ENCODE data around the gene EXOC4. TPM values are rescaled to one million over a fixed set of nuclear protein-coding genes. Genes with fewer than 3 reads are reported as not detected.
A peak's percentile ranks its signal among the peaks of the same experiment; 100 is the strongest.

Gene EXOC4
- total RNA-seq, 2 donors from 2014 or later: 52.4 to 74.0 TPM

GRCh38 chr7:133536450-133536849, 283.6 kb downstream of the EXOC4 start:
- Mint-ChIP-seq H3K36me3 (no peaks in the 10 kb centered on the region), H3K27ac (no peak overlapping the region), H3K9me3 (no peaks in the 10 kb centered on the region)
- ATAC-seq: no peak
- no peak for DNase-seq (ENCODE audit: low spot score in 2 of 2)

DNA sequence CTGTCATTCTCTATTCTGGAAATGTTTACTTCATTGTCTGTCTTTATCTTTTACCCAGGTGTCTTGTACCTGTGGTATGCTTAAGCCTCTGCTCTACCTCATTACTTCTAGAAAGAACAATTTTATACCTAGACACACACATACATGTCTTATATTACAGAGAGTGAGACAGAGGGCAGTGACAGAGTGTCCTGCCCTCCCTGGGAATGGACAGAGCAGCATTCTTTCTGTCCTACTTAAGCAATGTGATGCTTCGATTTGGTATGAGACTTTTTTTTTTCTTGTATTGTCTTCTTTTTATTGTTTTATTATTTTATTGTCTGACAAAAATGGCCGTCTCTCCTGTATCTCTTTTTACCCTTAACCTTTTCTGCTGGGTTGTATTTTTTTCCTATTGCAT, 286.1 kb downstream of the EXOC4 start:
- Mint-ChIP-seq H3K9me3 (no peaks in the 10 kb centered on the region), H3K36me3 (no peaks in the 10 kb centered on the region), H3K27ac (no peak overlapping the region)
- DNase-seq (ENCODE audit: low spot score in 2 of 2) (no peak), ATAC-seq (no peak)

DNA sequence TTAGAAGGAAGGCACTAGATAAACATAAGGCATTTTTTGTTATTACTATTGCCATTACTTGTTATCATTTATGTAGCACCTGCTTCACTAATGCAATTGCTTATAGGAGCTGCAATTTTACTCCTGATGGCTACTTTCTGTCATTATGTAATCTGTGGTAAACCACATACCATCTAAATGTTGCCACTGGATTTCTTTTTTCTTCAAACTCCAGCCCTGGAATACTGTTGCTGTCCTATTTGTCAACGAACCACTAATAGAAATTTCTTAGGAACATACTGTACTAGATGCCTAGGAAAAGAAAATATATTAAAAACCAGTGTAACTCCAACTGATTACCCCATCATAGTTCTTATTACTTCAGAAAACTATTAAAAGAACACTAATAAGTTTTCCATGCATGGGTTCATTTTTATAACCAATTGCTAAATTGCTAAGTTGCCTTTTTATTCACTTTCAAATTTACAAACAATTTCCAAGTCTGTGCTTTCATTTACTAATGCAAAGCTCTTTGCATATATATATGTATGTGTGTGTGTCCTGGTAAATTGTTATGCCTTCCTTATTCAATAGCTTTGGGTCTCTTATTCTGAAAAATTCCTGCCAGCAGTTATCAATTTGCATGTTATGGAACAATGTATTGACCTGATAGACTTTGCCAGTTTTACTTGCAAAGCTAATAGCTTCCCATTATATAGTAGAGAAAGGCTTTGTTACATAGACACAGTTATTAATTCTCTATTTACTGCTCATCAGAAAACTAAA, 287.4 kb downstream of the EXOC4 start:
- H3K36me3 Mint-ChIP-seq: no peaks in the 10 kb centered on the region
- ATAC-seq (no peak), DNase-seq (ENCODE audit: low spot score in 2 of 2) (no peak)
- no peak overlapping the region for H3K27ac Mint-ChIP-seq
- H3K9me3 Mint-ChIP-seq: no peaks in the 10 kb centered on the region

DNA sequence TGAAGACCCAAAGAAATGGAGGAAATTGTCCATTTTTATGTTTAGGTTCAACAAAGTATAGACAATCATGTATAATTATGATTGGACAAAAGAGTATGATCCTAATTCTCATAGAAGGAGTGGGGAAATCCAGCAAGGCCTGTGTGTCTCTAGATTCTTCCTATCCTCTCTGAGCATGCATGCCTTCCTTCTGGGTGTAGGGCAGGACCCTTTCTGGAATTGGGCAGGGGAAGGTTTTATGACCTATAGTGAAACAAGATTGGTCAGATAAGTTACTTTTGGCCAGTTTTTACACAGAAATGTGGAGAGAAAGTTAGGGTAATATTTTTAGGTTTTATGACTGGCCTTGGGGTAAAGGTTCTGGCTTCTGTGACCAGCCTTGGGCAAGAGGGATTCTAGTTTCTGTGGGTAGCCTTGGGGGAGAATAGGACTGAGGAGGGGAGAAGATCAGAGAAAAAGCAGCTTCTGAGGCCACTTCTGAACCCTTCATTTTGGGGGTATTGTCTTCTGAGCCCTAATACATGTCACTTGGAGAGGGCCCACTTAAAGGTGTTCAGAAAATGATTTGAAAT, 289.4 kb downstream of the EXOC4 start:
- ATAC-seq: peak in 1 of 2 donors; percentile 74
- peak overlapping the region in 1 of 2 donors; percentile 89 for H3K27ac Mint-ChIP-seq
- no peaks in the 10 kb centered on the region for H3K36me3 Mint-ChIP-seq
- H3K9me3 Mint-ChIP-seq: no peaks in the 10 kb centered on the region
- no peak for DNase-seq (ENCODE audit: low spot score in 2 of 2)

- no peak overlapping the region for H3K27ac Mint-ChIP-seq
- H3K36me3 Mint-ChIP-seq: no peaks in the 10 kb centered on the region
- no peak for ATAC-seq
- DNase-seq (ENCODE audit: low spot score in 2 of 2): no peak
- H3K9me3 Mint-ChIP-seq: peaks cover 0 to under 1% of the 10 kb centered on the region in 2 donors
Measured at GRCh38 chr7:133543657-133544056, 290.8 kb downstream of the EXOC4 start.

DNA sequence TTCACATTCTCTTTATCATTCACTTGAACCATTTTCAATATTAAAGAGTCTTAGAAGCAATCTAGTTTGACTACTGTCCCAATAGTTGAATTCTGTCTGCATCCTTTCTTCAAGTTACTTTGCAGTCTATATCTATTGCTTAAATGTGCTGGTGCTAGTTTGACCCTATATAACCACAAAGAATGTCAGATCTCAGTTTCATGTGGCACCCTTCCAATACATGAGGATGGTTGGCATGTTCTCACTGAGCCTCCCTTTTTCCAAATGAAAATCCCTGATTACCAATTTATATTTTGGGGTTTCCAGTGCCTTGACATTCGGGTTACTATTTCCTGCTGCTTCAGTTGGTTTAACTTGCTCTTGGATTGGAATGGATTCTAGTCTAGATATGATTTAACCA, 292.7 kb downstream of the EXOC4 start:
- no peak for ATAC-seq
- peaks cover 0 to 6% of the 10 kb centered on the region in 2 donors for H3K9me3 Mint-ChIP-seq
- no peak overlapping the region for H3K27ac Mint-ChIP-seq
- no peaks in the 10 kb centered on the region for H3K36me3 Mint-ChIP-seq
- no peak for DNase-seq (ENCODE audit: low spot score in 2 of 2)

DNA sequence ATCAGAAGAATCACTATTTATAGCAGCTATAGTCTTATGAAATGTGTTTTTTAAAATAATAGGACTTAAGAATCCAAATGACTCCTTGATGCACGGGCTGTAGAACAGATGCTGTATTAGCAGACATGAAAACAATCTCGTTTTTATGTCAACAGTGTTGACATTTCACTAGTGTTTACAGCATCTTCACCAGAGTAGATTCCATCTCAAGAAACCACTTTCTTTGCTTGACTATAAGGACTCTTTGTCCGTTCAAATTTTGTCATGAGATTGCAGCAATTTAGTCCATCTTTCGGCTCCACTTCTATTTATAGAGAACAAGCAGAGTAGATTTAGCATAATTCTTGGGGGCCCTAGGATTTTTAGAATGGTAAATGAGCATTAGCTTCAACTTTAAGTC, 295.1 kb downstream of the EXOC4 start:
- Mint-ChIP-seq H3K9me3 (peaks cover 0 to 6% of the 10 kb centered on the region in 2 donors), H3K27ac (no peak overlapping the region), H3K36me3 (no peaks in the 10 kb centered on the region)
- DNase-seq (ENCODE audit: low spot score in 2 of 2): no peak
- ATAC-seq: no peak

DNA sequence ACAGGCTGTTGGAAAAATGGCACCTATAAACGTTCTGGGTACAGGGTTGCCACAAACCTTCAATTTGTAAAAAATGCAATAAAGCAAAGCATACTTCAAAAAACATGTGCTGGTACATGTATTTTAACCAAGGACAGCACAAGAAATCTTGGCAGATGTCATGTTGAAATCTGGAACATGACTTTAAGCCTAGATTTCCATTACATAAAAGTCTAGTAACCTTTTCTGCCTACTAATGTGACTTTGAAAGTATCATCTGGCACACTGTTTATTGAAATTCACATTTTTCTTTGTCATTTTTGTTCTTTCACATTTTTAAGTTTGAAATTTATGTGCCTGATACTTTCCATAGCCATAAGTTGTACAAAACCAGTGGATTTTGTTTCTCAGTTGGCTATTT, 296.8 kb downstream of the EXOC4 start:
- Mint-ChIP-seq H3K36me3 (no peaks in the 10 kb centered on the region), H3K27ac (no peak overlapping the region), H3K9me3 (peaks cover 0 to 6% of the 10 kb centered on the region in 2 donors)
- ATAC-seq (no peak), DNase-seq (ENCODE audit: low spot score in 2 of 2) (no peak)

DNA sequence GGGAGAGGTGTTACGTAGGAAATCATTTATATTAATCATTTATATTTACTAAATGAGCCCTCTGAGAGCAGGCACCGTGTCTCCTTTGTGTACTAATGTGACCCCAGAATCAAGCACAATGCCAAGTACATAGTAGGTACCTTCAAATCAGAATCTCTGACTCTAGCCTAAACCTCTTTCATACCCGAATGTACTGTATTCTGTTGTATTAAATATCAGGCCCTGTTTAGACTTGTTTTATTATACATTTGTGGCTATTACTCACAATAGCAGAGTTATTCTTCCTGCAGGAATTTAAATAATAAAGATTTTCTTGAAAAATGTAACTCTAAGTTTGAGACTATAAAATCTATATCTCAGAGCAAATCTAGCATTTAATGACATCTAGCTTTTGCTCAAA, 297.3 kb downstream of the EXOC4 start:
- Mint-ChIP-seq H3K9me3 (peaks cover 0 to 6% of the 10 kb centered on the region in 2 donors), H3K36me3 (no peaks in the 10 kb centered on the region), H3K27ac (no peak overlapping the region)
- ATAC-seq (no peak), DNase-seq (ENCODE audit: low spot score in 2 of 2) (no peak)

- ATAC-seq (no peak), DNase-seq (ENCODE audit: low spot score in 2 of 2) (no peak)
- H3K9me3 Mint-ChIP-seq: peaks cover 0 to 6% of the 10 kb centered on the region in 2 donors
- no peak overlapping the region for H3K27ac Mint-ChIP-seq
- no peaks in the 10 kb centered on the region for H3K36me3 Mint-ChIP-seq
Measured at GRCh38 chr7:133550811-133551210, 297.9 kb downstream of the EXOC4 start.

- DNase-seq (ENCODE audit: low spot score in 2 of 2): no peak
- no peak for ATAC-seq
- Mint-ChIP-seq H3K9me3 (peaks cover 0 to 6% of the 10 kb centered on the region in 2 donors), H3K27ac (no peak overlapping the region), H3K36me3 (no peaks in the 10 kb centered on the region)
Measured at GRCh38 chr7:133551466-133551865, 298.6 kb downstream of the EXOC4 start.

DNA sequence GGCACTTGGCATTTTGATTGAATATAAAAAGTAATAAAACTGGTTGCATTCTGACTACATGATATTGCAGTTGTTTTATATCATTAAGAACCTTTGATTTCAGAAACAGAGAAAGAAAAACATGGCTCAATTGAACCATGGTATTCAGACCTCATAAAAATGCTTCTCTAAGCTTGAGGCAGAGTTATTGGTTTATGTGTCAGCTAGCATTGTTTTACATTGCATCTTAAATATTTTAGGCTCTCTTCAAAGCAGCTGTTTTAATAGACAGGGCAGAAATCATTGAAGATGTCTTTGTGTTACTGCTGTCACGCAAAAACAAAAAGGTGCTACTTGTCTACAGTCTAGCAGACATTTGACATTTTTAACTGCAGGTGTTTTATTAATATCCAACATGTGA, 299.2 kb downstream of the EXOC4 start:
- Mint-ChIP-seq H3K9me3 (peaks cover 0 to 6% of the 10 kb centered on the region in 2 donors), H3K36me3 (no peaks in the 10 kb centered on the region), H3K27ac (no peak overlapping the region)
- DNase-seq (ENCODE audit: low spot score in 2 of 2) (no peak), ATAC-seq (no peak)

GRCh38 chr7:133554330-133554729, 301.5 kb downstream of the EXOC4 start:
- no peak overlapping the region for H3K27ac Mint-ChIP-seq
- no peaks in the 10 kb centered on the region for H3K36me3 Mint-ChIP-seq
- no peak for DNase-seq (ENCODE audit: low spot score in 2 of 2)
- no peak for ATAC-seq
- no peaks in the 10 kb centered on the region for H3K9me3 Mint-ChIP-seq

DNA sequence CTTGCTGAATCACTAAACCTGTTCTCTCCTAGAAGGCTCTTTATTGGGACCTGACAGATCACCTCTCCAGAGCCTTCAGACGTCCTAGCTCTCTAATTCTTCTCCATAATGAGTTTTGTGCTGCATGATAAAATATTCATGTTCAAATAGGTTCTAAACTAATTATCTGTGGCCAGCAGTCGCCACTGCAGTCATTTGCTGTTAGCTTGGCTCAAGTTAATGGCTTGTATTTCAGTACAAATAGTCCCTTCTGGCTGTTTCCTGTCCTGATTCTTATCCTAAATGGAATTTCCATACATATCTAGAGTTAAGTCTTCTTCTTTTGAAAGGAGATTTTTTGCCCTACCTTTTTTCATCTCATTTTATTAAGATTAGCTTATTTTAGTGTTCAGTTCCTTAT, 303.2 kb downstream of the EXOC4 start:
- Mint-ChIP-seq H3K9me3 (no peaks in the 10 kb centered on the region), H3K27ac (no peak overlapping the region), H3K36me3 (no peaks in the 10 kb centered on the region)
- no peak for ATAC-seq
- DNase-seq (ENCODE audit: low spot score in 2 of 2): no peak

GRCh38 chr7:133556553-133556952, 303.7 kb downstream of the EXOC4 start:
- H3K9me3 Mint-ChIP-seq: no peaks in the 10 kb centered on the region
- no peak for ATAC-seq
- DNase-seq (ENCODE audit: low spot score in 2 of 2): no peak
- H3K36me3 Mint-ChIP-seq: no peaks in the 10 kb centered on the region
- H3K27ac Mint-ChIP-seq: no peak overlapping the region

DNA sequence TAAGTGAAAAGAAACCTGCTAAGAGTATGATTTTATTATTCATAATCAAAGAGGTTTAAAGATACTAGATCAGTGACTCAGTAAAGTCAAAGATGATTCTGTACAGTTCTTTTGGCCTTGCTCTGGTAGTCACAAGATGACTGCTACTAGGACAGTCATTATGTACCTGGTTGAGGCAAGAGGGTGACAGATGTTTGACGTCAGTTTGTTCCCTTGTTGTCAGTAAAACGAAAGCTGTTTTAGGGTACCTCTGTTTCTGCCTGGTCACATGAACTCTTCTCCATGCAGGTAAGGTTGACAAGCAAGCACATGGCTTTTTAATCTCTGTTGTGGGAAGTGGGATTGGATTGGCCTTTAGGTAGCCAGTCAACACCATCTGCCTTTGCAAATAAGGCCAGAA, 308.0 kb downstream of the EXOC4 start:
- Mint-ChIP-seq H3K9me3 (no peaks in the 10 kb centered on the region), H3K36me3 (peaks cover 13 to 19% of the 10 kb centered on the region in 2 donors), H3K27ac (no peak overlapping the region)
- DNase-seq (ENCODE audit: low spot score in 2 of 2) (no peak), ATAC-seq (peak; percentile 61 to 80)

DNA sequence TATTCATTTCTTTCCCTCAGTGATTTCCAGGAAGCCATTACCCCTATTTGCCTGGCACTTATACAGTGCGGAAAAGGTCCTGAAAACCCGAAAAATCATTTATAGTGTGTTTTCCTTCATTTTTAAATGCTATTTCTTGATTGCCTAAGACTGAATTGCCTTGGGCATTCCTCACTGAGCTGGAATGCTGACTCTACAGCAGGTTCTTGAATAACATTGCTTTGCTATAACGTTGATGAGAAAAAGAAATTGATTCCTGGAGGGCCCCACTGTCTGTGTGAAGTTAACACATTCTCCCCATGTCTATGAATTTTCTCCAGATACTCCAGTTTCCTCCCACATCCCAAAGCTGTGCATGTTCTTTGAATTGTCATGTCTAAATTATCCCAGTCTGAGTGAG, 308.5 kb downstream of the EXOC4 start:
- no peak overlapping the region for H3K27ac Mint-ChIP-seq
- H3K9me3 Mint-ChIP-seq: no peaks in the 10 kb centered on the region
- no peak for DNase-seq (ENCODE audit: low spot score in 2 of 2)
- H3K36me3 Mint-ChIP-seq: peaks cover 13 to 19% of the 10 kb centered on the region in 2 donors
- ATAC-seq: no peak

- Mint-ChIP-seq H3K27ac (no peak overlapping the region), H3K36me3 (peaks cover 13 to 19% of the 10 kb centered on the region in 2 donors), H3K9me3 (no peaks in the 10 kb centered on the region)
- ATAC-seq (no peak), DNase-seq (ENCODE audit: low spot score in 2 of 2) (no peak)
Measured at GRCh38 chr7:133562621-133563020, 309.7 kb downstream of the EXOC4 start.

Measured in activated naive CD4-positive, alpha-beta T cell treated with anti-CD3 and anti-CD28 coated beads, Interleukin-2, amount 50 U/mL, for 72 hours (primary cell).